WERI-Rb-1 (cell line): ENCODE results near the gene FBXL16.

Experiments
- DNase-seq: peaks from one replicate; pipeline ENCODE4 v3.0.0-alpha.2; 2020
- H3K27ac ChIP-seq: fragments of 250-450 bp; sonication (Bioruptor Pico); 2 replicates; pipeline ENCODE4 v1.5.1; 2020; ENCODE audit warnings: mild to moderate bottlenecking, moderate library complexity
- H3K27me3 ChIP-seq: fragments of 250-450 bp; sonication (Bioruptor Pico); 2 replicates; pipeline ENCODE4 v1.5.1; 2021; ENCODE audit warnings: mild to moderate bottlenecking, low read depth, moderate library complexity; ENCODE audit not compliant: insufficient read depth, severe bottlenecking
- H3K36me3 ChIP-seq: fragments of 250-450 bp; sonication (Bioruptor Pico); 2 replicates; pipeline ENCODE4 v1.5.1; 2020; ENCODE audit warnings: mild to moderate bottlenecking, moderate library complexity
- H3K4me3 ChIP-seq: 2 replicates; pipeline ENCODE4 v1.5.1; 2011; ENCODE audit warnings: low read depth, mild to moderate bottlenecking, control low read depth, low read length
- H3K9me3 ChIP-seq: fragments of 250-450 bp; sonication (Bioruptor Pico); 2 replicates; pipeline ENCODE4 v1.5.1; 2021; ENCODE audit warnings: mild to moderate bottlenecking, moderate library complexity; ENCODE audit not compliant: severe bottlenecking
- TF ChIP-seq, protein P1 (sequence below): IDR thresholded peaks from 2 replicates; pipeline ENCODE4 v1.5.1; 2011; ENCODE audit warnings: low read depth, mild to moderate bottlenecking, control low read depth, inconsistent platforms, low read length

The FBXL16 gene

GRCh38 chr16:647173-647902 lies 58.3 kb downstream of the FBXL16 start:
- DNase-seq = no peak
- no peak overlapping the region for H3K27ac ChIP-seq
- TF ChIP-seq, protein P1, sequence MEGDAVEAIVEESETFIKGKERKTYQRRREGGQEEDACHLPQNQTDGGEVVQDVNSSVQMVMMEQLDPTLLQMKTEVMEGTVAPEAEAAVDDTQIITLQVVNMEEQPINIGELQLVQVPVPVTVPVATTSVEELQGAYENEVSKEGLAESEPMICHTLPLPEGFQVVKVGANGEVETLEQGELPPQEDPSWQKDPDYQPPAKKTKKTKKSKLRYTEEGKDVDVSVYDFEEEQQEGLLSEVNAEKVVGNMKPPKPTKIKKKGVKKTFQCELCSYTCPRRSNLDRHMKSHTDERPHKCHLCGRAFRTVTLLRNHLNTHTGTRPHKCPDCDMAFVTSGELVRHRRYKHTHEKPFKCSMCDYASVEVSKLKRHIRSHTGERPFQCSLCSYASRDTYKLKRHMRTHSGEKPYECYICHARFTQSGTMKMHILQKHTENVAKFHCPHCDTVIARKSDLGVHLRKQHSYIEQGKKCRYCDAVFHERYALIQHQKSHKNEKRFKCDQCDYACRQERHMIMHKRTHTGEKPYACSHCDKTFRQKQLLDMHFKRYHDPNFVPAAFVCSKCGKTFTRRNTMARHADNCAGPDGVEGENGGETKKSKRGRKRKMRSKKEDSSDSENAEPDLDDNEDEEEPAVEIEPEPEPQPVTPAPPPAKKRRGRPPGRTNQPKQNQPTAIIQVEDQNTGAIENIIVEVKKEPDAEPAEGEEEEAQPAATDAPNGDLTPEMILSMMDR = no peak
- no peaks in the 10 kb centered on the region for H3K9me3 ChIP-seq
- no peak overlapping the region for H3K4me3 ChIP-seq
- peaks cover 21% of the 10 kb centered on the region for H3K36me3 ChIP-seq
- H3K27me3 ChIP-seq = no peaks in the 10 kb centered on the region

- DNase-seq = no peak
- no peaks in the 10 kb centered on the region for H3K27me3 ChIP-seq
- no peak overlapping the region for H3K27ac ChIP-seq
- no peak overlapping the region for H3K4me3 ChIP-seq
- TF ChIP-seq, protein P1 = no peak
- H3K9me3 ChIP-seq = no peaks in the 10 kb centered on the region
- H3K36me3 ChIP-seq = peaks cover 15% of the 10 kb centered on the region
These were observed 58.9 kb downstream of the FBXL16 start for GRCh38 chr16:646679-647172.

- Histone ChIP-seq H3K9me3 (no peaks in the 10 kb centered on the region), H3K4me3 (no peak overlapping the region), H3K27ac (no peak overlapping the region), H3K27me3 (no peaks in the 10 kb centered on the region), H3K36me3 (peaks cover 9% of the 10 kb centered on the region)
- TF ChIP-seq, protein P1 = no peak
- DNase-seq = no peak
These were observed 59.5 kb downstream of the FBXL16 start for GRCh38 chr16:645852-646678.

DNA sequence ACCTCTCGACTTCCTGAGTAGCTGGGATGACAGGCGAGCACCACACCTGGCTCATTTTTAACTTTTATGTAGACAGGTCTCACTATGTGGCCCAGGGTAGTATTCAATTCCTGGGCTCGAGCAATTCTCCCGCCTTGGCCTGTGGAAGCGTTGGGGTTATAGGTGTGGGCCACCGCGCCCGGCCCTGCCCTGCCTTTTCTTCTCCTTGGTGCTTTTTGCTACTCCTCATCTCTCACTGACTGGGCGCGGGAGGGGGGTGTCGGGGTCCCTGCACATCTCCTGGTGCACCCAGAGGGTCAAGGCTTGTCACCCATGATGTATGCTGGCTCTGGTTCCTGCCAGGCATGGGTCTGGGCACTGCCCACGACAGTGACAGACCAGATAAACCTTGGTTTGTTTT lies 61.0 kb downstream of the FBXL16 start:
- Histone ChIP-seq H3K9me3 (no peaks in the 10 kb centered on the region), H3K36me3 (no peaks in the 10 kb centered on the region; the same call in 1 of the 2 replicates)
- TF ChIP-seq, protein P1 = no peak

DNA sequence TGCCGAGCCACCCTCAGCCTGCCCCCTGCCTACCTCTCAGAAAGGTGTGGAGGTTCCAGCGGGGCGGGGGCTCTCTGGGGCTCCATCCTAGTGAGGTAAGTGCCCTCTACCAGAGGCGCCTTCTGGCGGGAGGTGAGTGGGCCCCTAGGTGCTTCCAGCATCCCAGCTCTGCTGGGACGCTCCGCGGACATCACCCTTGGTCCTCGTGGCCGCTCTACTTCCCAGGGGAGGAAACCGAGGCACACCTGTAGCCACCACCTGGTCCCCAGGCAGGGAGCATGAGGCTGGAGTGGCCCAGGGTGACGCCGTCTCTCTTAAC lies 62.6 kb downstream of the FBXL16 start:
- H3K27ac ChIP-seq = no peak overlapping the region
- H3K4me3 ChIP-seq = no peak overlapping the region
- no peaks in the 10 kb centered on the region for H3K27me3 ChIP-seq
- H3K36me3 ChIP-seq = no peaks in the 10 kb centered on the region; the same call in 1 of the 2 replicates
- DNase-seq = no peak
- no peaks in the 10 kb centered on the region for H3K9me3 ChIP-seq
- TF ChIP-seq, protein P1 = no peak

More for the DNA sequence above, 61.0 kb downstream of the FBXL16 start:
- H3K27ac ChIP-seq = no peak overlapping the region
- no peak for DNase-seq
- no peaks in the 10 kb centered on the region for H3K27me3 ChIP-seq
- H3K4me3 ChIP-seq = no peak overlapping the region
